Measurements from ENCODE around the gene MOSPD2. TPM values are rescaled to one million over a fixed set of nuclear protein-coding genes. Genes with fewer than 3 reads are reported as not detected.

The MOSPD2 gene
- polyA plus RNA-seq, 3 donors, result 44.6 to 51.6 (median 45.7) TPM

- Histone ChIP-seq H3K27ac (ENCODE audit: low read depth in 1 of 2, low read length in 2 of 2) (no peak overlapping the region), H3K9me3 (replicated peaks in 1 of 2; ENCODE audit: control insufficient read depth in 1 of 2, insufficient read depth in 1 of 2, low read length in 2 of 2) (no peaks in the 10 kb centered on the region), H2AFZ (ENCODE audit: insufficient read depth, low read depth, low read length, poor library complexity, severe bottlenecking) (no peak overlapping the region), H3K4me1 (ENCODE audit: control insufficient read depth in 1 of 2, insufficient read depth in 2 of 2, low read length in 2 of 2) (peaks cover 0 to 2% of the 10 kb centered on the region in 2 donors), H3K36me3 (replicated peaks in 1 of 2; ENCODE audit: control insufficient read depth in 1 of 2, insufficient read depth in 2 of 2, low read length in 2 of 2) (no peaks in the 10 kb centered on the region), H3K79me2 (ENCODE audit: insufficient read depth, low read length) (no peaks in the 10 kb centered on the region), H3K4me2 (replicated peaks; ENCODE audit: extremely low read depth, low read length, poor library complexity, severe bottlenecking) (no peak overlapping the region), H3K4me3 (replicated peaks in 1 of 3; ENCODE audit: low read depth in 2 of 3, low read length in 3 of 3) (no peak overlapping the region), H3K27me3 (ENCODE audit: control insufficient read depth in 2 of 2, insufficient read depth in 2 of 2, low read length in 2 of 2) (no peaks in the 10 kb centered on the region), H4K20me1 (ENCODE audit: insufficient read depth, low read length) (no peaks in the 10 kb centered on the region), H3K9ac (ENCODE audit: insufficient read depth, low read length, poor library complexity, severe bottlenecking) (no peak overlapping the region)
- Mint-ChIP-seq H3K36me3 (peaks cover 0 to 5% of the 10 kb centered on the region in 2 donors), H3K27me3 (ENCODE audit: low read depth in 3 of 3) (peaks cover 0 to 5% (median 0%) of the 10 kb centered on the region in 3 donors), H3K4me3 (no peak overlapping the region), H3K9me3 (peaks cover 0 to 17% (median 3%) of the 10 kb centered on the region in 7 donors), H3K27ac (no peak overlapping the region), H3K4me1 (peaks cover 9% of the 10 kb centered on the region)
- no peak for DNase-seq
- TF ChIP-seq CTCF (IDR thresholded peaks at IDR 0.05), result no peak
- intact Hi-C loops (cut with micrococcal nuclease), result no loop called here
- WGBS (ENCODE audit: insufficient coverage), result no CpG with 5 or more reads among the region's 3 CpGs
These were observed 46.9 kb upstream of the MOSPD2 start for GRCh38 chrX:14826319-14826718.

- Histone ChIP-seq H3K79me2 (ENCODE audit: insufficient read depth, low read length) (no peaks in the 10 kb centered on the region), H3K4me3 (replicated peaks in 1 of 3; ENCODE audit: low read depth in 2 of 3, low read length in 3 of 3) (no peak overlapping the region), H2AFZ (ENCODE audit: insufficient read depth, low read depth, low read length, poor library complexity, severe bottlenecking) (no peak overlapping the region), H3K27me3 (ENCODE audit: control insufficient read depth in 2 of 2, insufficient read depth in 2 of 2, low read length in 2 of 2) (no peaks in the 10 kb centered on the region), H3K4me1 (ENCODE audit: control insufficient read depth in 1 of 2, insufficient read depth in 2 of 2, low read length in 2 of 2) (no peaks in the 10 kb centered on the region), H3K9me3 (replicated peaks in 1 of 2; ENCODE audit: control insufficient read depth in 1 of 2, insufficient read depth in 1 of 2, low read length in 2 of 2) (no peaks in the 10 kb centered on the region), H3K4me2 (replicated peaks; ENCODE audit: extremely low read depth, low read length, poor library complexity, severe bottlenecking) (no peak overlapping the region), H3K9ac (ENCODE audit: insufficient read depth, low read length, poor library complexity, severe bottlenecking) (no peak overlapping the region), H3K36me3 (replicated peaks in 1 of 2; ENCODE audit: control insufficient read depth in 1 of 2, insufficient read depth in 2 of 2, low read length in 2 of 2) (no peaks in the 10 kb centered on the region), H3K27ac (ENCODE audit: low read depth in 1 of 2, low read length in 2 of 2) (no peak overlapping the region), H4K20me1 (ENCODE audit: insufficient read depth, low read length) (no peaks in the 10 kb centered on the region)
- Mint-ChIP-seq H3K27ac (no peak overlapping the region), H3K36me3 (peaks cover 0 to 8% of the 10 kb centered on the region in 2 donors), H3K4me3 (no peak overlapping the region), H3K4me1 (peaks cover 3% of the 10 kb centered on the region), H3K27me3 (ENCODE audit: low read depth in 3 of 3) (peaks cover 0 to 6% (median 2%) of the 10 kb centered on the region in 3 donors), H3K9me3 (peaks cover 0 to 15% (median 5%) of the 10 kb centered on the region in 7 donors)
- intact Hi-C loops (cut with micrococcal nuclease), result no loop called here
- WGBS (ENCODE audit: insufficient coverage), result no CpG with 5 or more reads among the region's 2 CpGs
- no peak for DNase-seq
- TF ChIP-seq CTCF (IDR thresholded peaks at IDR 0.05), result no peak
These were observed 43.6 kb upstream of the MOSPD2 start for GRCh38 chrX:14829643-14830042.

Measured in CD14-positive monocyte (primary cell).